ENCODE measurements around the gene ATM.

DNA sequence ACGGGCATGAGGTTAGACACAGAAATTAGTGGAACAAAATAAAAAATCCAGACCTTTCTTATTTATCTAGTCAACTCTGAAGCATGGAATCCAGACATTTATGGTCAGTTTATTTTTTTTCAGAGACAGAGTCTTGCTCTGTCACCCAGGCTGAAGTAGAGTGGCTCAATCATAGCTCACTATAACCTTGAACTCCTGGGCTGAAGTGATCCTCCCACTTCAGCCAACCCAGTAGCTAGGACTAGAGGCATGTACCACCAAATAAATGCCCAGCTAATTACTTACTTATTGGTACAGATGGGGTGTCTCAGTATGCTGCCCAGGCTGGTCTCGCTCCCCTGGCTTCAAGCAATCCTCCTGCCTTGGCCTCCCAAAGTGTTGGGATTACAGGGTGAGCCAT, 9.1 kb upstream of the ATM start:
- TF ChIP-seq POLR2A (IDR thresholded peaks at IDR 0.05; ENCODE audit: low read depth, low read length) (no peak), EZH2 (IDR thresholded peaks at IDR 0.05; ENCODE audit: borderline replicate concordance, low read depth, low read length, severe bottlenecking) (no peak), FOS (IDR thresholded peaks at IDR 0.05; ENCODE audit: borderline replicate concordance, insufficient read depth, low read length) (no peak), MYC (IDR thresholded peaks at IDR 0.05; ENCODE audit: low read depth, low read length) (no peak), GATA2 (IDR thresholded peaks at IDR 0.05; ENCODE audit: insufficient read depth, insufficient read length, low read depth, low read length) (no peak), JUN (IDR thresholded peaks at IDR 0.05; ENCODE audit: borderline replicate concordance, insufficient read depth, insufficient read length, low read depth) (no peak)
- TF ChIP-seq, protein P1, sequence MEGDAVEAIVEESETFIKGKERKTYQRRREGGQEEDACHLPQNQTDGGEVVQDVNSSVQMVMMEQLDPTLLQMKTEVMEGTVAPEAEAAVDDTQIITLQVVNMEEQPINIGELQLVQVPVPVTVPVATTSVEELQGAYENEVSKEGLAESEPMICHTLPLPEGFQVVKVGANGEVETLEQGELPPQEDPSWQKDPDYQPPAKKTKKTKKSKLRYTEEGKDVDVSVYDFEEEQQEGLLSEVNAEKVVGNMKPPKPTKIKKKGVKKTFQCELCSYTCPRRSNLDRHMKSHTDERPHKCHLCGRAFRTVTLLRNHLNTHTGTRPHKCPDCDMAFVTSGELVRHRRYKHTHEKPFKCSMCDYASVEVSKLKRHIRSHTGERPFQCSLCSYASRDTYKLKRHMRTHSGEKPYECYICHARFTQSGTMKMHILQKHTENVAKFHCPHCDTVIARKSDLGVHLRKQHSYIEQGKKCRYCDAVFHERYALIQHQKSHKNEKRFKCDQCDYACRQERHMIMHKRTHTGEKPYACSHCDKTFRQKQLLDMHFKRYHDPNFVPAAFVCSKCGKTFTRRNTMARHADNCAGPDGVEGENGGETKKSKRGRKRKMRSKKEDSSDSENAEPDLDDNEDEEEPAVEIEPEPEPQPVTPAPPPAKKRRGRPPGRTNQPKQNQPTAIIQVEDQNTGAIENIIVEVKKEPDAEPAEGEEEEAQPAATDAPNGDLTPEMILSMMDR (IDR thresholded peaks at IDR 0.05; ENCODE audit: extremely low read depth in 1 of 2, insufficient read depth in 1 of 2, low read depth in 1 of 2, low read length in 2 of 2), result no peak
- TF ChIP-seq, protein P2, sequence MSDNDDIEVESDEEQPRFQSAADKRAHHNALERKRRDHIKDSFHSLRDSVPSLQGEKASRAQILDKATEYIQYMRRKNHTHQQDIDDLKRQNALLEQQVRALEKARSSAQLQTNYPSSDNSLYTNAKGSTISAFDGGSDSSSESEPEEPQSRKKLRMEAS (IDR thresholded peaks at IDR 0.05; ENCODE audit: insufficient read depth, insufficient read length), result no peak
